ENCODE data around the gene FOSL2.

The FOSL2 gene

DNA sequence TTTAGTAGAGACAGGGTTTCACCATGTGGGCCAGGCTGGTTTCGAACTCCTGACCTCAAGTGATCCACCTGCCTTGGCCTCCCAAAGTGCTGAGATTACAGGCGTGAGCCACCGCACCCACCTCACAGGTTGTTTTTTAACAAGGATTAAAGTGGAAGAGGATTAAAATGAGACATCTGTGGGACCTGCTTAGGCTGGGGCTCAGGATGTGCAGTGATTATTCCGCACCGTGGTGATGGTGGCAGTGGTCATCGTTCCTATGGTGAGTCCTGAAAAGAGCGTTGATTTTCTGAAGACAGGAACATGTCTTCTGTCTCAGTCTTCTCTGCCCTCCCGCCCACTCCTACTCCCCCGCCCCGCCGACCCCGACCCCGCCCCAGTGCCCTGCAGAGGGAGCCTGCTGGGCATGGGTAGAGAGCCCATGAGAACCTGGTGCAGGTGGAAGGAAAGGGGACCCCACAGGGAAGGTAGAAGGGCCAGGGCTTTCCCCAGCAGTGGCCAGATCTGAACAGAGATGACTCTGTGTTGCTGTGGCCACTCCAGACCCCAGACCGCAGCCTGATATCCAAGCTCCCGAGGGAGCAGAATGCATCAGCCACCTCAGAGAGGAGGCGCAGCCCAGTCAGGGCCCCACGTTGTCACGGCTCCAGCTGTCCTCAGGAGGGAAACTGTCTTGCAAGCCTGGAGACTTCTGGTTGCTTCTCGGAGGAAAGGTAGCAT is 34.5 kb upstream of the FOSL2 start:
- no peak overlapping the region for H3K4me3 ChIP-seq (replicated peaks; ENCODE audit: insufficient read depth, low read length)
- TF ChIP-seq, protein P1, sequence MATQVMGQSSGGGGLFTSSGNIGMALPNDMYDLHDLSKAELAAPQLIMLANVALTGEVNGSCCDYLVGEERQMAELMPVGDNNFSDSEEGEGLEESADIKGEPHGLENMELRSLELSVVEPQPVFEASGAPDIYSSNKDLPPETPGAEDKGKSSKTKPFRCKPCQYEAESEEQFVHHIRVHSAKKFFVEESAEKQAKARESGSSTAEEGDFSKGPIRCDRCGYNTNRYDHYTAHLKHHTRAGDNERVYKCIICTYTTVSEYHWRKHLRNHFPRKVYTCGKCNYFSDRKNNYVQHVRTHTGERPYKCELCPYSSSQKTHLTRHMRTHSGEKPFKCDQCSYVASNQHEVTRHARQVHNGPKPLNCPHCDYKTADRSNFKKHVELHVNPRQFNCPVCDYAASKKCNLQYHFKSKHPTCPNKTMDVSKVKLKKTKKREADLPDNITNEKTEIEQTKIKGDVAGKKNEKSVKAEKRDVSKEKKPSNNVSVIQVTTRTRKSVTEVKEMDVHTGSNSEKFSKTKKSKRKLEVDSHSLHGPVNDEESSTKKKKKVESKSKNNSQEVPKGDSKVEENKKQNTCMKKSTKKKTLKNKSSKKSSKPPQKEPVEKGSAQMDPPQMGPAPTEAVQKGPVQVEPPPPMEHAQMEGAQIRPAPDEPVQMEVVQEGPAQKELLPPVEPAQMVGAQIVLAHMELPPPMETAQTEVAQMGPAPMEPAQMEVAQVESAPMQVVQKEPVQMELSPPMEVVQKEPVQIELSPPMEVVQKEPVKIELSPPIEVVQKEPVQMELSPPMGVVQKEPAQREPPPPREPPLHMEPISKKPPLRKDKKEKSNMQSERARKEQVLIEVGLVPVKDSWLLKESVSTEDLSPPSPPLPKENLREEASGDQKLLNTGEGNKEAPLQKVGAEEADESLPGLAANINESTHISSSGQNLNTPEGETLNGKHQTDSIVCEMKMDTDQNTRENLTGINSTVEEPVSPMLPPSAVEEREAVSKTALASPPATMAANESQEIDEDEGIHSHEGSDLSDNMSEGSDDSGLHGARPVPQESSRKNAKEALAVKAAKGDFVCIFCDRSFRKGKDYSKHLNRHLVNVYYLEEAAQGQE (IDR thresholded peaks at IDR 0.05; ENCODE audit: insufficient replicate concordance, low read depth): no peak
- TF ChIP-seq, protein P2, sequence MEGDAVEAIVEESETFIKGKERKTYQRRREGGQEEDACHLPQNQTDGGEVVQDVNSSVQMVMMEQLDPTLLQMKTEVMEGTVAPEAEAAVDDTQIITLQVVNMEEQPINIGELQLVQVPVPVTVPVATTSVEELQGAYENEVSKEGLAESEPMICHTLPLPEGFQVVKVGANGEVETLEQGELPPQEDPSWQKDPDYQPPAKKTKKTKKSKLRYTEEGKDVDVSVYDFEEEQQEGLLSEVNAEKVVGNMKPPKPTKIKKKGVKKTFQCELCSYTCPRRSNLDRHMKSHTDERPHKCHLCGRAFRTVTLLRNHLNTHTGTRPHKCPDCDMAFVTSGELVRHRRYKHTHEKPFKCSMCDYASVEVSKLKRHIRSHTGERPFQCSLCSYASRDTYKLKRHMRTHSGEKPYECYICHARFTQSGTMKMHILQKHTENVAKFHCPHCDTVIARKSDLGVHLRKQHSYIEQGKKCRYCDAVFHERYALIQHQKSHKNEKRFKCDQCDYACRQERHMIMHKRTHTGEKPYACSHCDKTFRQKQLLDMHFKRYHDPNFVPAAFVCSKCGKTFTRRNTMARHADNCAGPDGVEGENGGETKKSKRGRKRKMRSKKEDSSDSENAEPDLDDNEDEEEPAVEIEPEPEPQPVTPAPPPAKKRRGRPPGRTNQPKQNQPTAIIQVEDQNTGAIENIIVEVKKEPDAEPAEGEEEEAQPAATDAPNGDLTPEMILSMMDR (IDR thresholded peaks at IDR 0.05; ENCODE audit: insufficient read depth, low read length): no peak
- TF ChIP-seq GABPA (IDR thresholded peaks at IDR 0.05; ENCODE audit: low read depth) (no peak), POLR2AphosphoS5 (IDR thresholded peaks at IDR 0.05; ENCODE audit: low read depth) (no peak), SPI1 (IDR thresholded peaks at IDR 0.05; ENCODE audit: borderline replicate concordance, low read depth) (no peak)
- no peaks in the 10 kb centered on the region for H3K27me3 ChIP-seq (ENCODE audit: insufficient read depth, poor library complexity, severe bottlenecking)
- no peak for DNase-seq (ENCODE audit: low read depth in 1 of 2, low spot score in 1 of 2)
- peak overlapping the region; percentile 73 for H3K27ac ChIP-seq (replicated peaks)

- DNase-seq (ENCODE audit: low read depth in 1 of 2, low spot score in 1 of 2): no peak
- Histone ChIP-seq H3K27ac (replicated peaks) (peak overlapping the region; percentile 73), H3K4me3 (replicated peaks; ENCODE audit: insufficient read depth, low read length) (no peak overlapping the region), H3K27me3 (ENCODE audit: insufficient read depth, poor library complexity, severe bottlenecking) (no peaks in the 10 kb centered on the region)
- TF ChIP-seq, protein P1 (IDR thresholded peaks at IDR 0.05; ENCODE audit: insufficient replicate concordance, low read depth): no peak
- TF ChIP-seq SPI1 (IDR thresholded peaks at IDR 0.05; ENCODE audit: borderline replicate concordance, low read depth): no peak
These were observed 33.9 kb upstream of the FOSL2 start for GRCh38 chr2:28358668-28359201.

DNA sequence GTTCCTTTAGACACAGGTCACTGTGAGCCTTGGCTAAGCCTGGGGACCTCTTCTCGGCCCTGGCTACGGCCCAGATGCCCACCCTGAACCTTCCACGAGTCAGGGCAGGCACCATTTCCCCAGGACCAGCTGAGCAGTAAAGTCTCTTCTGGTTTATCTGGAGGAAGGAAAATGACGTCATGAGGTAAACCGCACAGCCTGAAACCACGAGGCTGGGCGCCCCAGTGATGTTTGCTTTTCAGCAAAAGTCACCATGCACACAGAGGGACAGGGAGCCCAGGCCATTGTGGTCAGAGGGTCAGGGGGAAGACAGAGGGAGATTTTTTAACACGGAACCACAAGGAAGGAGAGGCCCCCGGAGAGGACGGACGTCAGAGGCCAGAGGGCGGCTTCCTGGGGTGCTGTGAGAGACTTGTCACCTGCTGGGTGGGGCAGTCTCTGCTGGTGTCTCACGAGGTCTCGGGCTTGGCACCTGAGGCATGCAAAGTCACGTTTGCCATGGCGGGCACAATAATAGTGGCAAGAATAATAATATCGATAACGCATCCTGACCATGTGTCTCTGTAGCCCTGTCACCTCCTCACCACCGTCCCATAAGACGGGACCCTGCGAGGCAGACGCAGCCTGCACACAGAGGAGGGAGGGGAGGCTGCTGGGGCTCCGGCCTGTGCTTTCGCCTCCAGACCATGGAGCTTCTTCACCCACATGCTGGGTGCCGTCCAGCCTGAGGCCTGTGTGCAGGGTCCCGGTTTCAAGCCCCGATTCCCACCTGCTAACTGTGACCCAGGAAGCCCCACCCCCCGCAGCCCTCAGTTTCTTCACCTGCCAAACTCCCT is 33.2 kb upstream of the FOSL2 start:
- no peak overlapping the region for H3K4me3 ChIP-seq (replicated peaks; ENCODE audit: insufficient read depth, low read length)
- peak; percentile 76 to 94 for DNase-seq (ENCODE audit: low read depth in 1 of 2, low spot score in 1 of 2)
- peak overlapping the region; percentile 73 for H3K27ac ChIP-seq (replicated peaks)
- no peak; the same call in 1 of the 2 replicates for TF ChIP-seq SPI1 (IDR thresholded peaks at IDR 0.05; ENCODE audit: borderline replicate concordance, low read depth)
- peak; percentile 83 for TF ChIP-seq POLR2AphosphoS5 (IDR thresholded peaks at IDR 0.05; ENCODE audit: low read depth)
- no peak for TF ChIP-seq GABPA (IDR thresholded peaks at IDR 0.05; ENCODE audit: low read depth)
- no peaks in the 10 kb centered on the region for H3K27me3 ChIP-seq (ENCODE audit: insufficient read depth, poor library complexity, severe bottlenecking)

GRCh38 chr2:28360058-28360717 is 32.5 kb upstream of the FOSL2 start:
- H3K4me3 ChIP-seq (replicated peaks; ENCODE audit: insufficient read depth, low read length): no peak overlapping the region
- DNase-seq (ENCODE audit: low read depth in 1 of 2, low spot score in 1 of 2): peak; percentile 43 to 87
- peak overlapping the region; percentile 73 for H3K27ac ChIP-seq (replicated peaks)
- H3K27me3 ChIP-seq (ENCODE audit: insufficient read depth, poor library complexity, severe bottlenecking): no peaks in the 10 kb centered on the region
- TF ChIP-seq POLR2AphosphoS5 (IDR thresholded peaks at IDR 0.05; ENCODE audit: low read depth): peak; percentile 84
- TF ChIP-seq, protein P1 (IDR thresholded peaks at IDR 0.05; ENCODE audit: insufficient replicate concordance, low read depth): no peak
- TF ChIP-seq SPI1 (IDR thresholded peaks at IDR 0.05; ENCODE audit: borderline replicate concordance, low read depth): 0 out of 2 replicates have a peak, but pooled peaks have one; percentile 11

Data from HL-60 (cell line).